HEK293 (cell line): ENCODE data around the gene HPSE2.

Source experiments
- CTCF ChIP-seq: fragments of 450-650 bp; formaldehyde crosslinking; IDR thresholded peaks from 2 replicates; pipeline ENCODE4 v1.5.1; 2016; ENCODE audit warnings: missing biosample characterization, missing genetic modification characterization
- KLF16 ChIP-seq: fragments of 450-650 bp; formaldehyde crosslinking; IDR thresholded peaks from 2 replicates; pipeline ENCODE4 v1.5.1; 2017; ENCODE audit warnings: missing biosample characterization, missing genetic modification characterization
- TRIM28 ChIP-seq: IDR thresholded peaks from 2 replicates; pipeline ENCODE4 v1.6.1; 2011; ENCODE audit warnings: low read length, control low read depth, borderline replicate concordance
- ZBTB1 ChIP-seq: fragments of 450-650 bp; formaldehyde crosslinking; IDR thresholded peaks from 2 replicates; pipeline ENCODE4 v1.5.1; 2016; ENCODE audit warnings: missing biosample characterization, missing genetic modification characterization
- ZBTB49 ChIP-seq: fragments of 450-650 bp; formaldehyde crosslinking; IDR thresholded peaks from 2 replicates; pipeline ENCODE4 v1.5.1; 2016; ENCODE audit warnings: missing biosample characterization, missing genetic modification characterization, low read depth
- ZEB2 ChIP-seq: fragments of 450-650 bp; formaldehyde crosslinking; IDR thresholded peaks from 2 replicates; pipeline ENCODE4 v1.5.1; 2016; ENCODE audit warnings: missing biosample characterization, missing genetic modification characterization
- ZNF184 ChIP-seq: fragments of 450-650 bp; IDR thresholded peaks from 2 replicates; pipeline ENCODE4 v1.5.1; 2018; ENCODE audit warnings: missing biosample characterization, mild to moderate bottlenecking, missing genetic modification characterization
- ZNF350 ChIP-seq: fragments of 450-650 bp; formaldehyde crosslinking; IDR thresholded peaks from 2 replicates; pipeline ENCODE4 v1.5.0; 2017; ENCODE audit warnings: missing biosample characterization, mild to moderate bottlenecking, missing genetic modification characterization
- ZNF510 ChIP-seq: fragments of 450-650 bp; formaldehyde crosslinking; IDR thresholded peaks from 2 replicates; pipeline ENCODE4 v1.5.1; 2018; ENCODE audit warnings: mild to moderate bottlenecking, missing genetic modification characterization, missing biosample characterization; ENCODE audit not compliant: insufficient replicate concordance
- ZNF610 ChIP-seq: fragments of 450-650 bp; formaldehyde crosslinking; IDR thresholded peaks from 2 replicates; pipeline ENCODE4 v1.5.1; 2016; ENCODE audit warnings: missing biosample characterization, missing genetic modification characterization, borderline replicate concordance
- ZNF747 ChIP-seq: fragments of 450-650 bp; formaldehyde crosslinking; IDR thresholded peaks from 2 replicates; pipeline ENCODE4 v1.5.1; 2016; ENCODE audit warnings: missing biosample characterization, missing genetic modification characterization
- TF ChIP-seq, protein P1 (sequence below): fragments of 450-650 bp; formaldehyde crosslinking; IDR thresholded peaks from 2 replicates; pipeline ENCODE4 v1.5.1; 2016; ENCODE audit warnings: missing biosample characterization, missing genetic modification characterization

DNA sequence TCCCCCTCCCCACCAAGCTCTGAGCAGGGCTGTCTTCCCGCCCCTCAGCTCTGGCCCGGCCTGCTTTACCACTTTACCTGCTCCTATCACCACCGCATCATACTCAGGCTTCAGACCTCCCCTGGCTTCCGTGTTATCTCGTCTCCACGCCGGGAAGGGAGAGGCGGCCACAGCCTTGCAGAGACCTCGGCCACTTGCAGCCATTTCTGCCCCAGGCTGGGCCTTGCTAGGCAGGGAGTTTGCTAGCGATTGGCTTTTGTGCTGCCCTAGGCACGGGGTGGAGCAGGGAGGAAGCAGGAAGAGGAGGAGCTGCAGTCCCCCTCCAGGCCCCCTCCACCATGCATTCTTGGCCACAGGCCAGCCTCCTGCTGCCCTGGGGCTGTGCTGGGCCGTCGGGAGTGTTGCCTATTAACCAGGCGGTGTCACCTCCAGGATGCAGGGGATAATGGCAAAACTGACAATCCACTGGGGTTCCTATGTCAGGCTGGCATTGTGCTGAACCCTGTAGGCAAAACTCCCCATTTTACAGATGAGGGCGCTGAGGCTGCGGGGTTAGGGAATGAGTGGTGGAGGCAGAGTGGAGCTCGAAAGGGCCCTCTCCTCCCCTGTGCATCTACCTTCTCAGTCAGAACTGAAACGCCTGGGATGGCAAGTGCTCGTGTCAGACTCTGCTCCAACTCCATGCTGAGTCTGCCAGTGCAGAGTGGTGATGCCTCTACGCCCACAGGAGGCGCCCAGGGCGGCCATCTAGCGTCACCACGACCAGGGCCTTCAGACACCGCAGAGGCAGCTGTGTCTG lies 820.5 kb downstream of the HPSE2 start, which contains the start of gene PYROXD2:
- TF ChIP-seq ZNF350 (tag by site-specific recombination): no peak
- no peak for TF ChIP-seq CTCF (tag by site-specific recombination)
- no peak for TF ChIP-seq TRIM28
- TF ChIP-seq ZBTB1: no peak
- no peak for TF ChIP-seq ZNF184
- no peak for TF ChIP-seq ZBTB49 (tag by site-specific recombination)
- no peak for TF ChIP-seq ZNF747 (tag by site-specific recombination)
- TF ChIP-seq KLF16 (tag by site-specific recombination): no peak
- TF ChIP-seq, protein P1, sequence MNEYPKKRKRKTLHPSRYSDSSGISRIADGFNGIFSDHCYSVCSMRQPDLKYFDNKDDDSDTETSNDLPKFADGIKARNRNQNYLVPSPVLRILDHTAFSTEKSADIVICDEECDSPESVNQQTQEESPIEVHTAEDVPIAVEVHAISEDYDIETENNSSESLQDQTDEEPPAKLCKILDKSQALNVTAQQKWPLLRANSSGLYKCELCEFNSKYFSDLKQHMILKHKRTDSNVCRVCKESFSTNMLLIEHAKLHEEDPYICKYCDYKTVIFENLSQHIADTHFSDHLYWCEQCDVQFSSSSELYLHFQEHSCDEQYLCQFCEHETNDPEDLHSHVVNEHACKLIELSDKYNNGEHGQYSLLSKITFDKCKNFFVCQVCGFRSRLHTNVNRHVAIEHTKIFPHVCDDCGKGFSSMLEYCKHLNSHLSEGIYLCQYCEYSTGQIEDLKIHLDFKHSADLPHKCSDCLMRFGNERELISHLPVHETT (tag by site-specific recombination): no peak
- no peak for TF ChIP-seq ZNF510 (tag by site-specific recombination)
- TF ChIP-seq ZNF610 (tag by site-specific recombination): no peak
- TF ChIP-seq ZEB2 (tag by site-specific recombination): no peak
